ENCODE measurements around the gene MAML3. TPM values are rescaled to one million over a fixed set of nuclear protein-coding genes. Genes with fewer than 3 reads are reported as not detected.

The MAML3 gene
- total and polyA plus RNA-seq, 5 donors from 2014 or later = 0.11 to 1.1 (median 0.16) TPM; not detected in 1

GRCh38 chr4:140049024-140049848 is 104.7 kb downstream of the MAML3 start:
- peaks cover 5 to 23% (median 16%) of the 10 kb centered on the region in 4 donors for H3K4me1 Mint-ChIP-seq
- DNase-seq (peak in 2 of 3 donors; percentile 51 to 64), ATAC-seq (ENCODE audit: low read depth in 2 of 2) (peak; percentile 89 to 90)
- Histone ChIP-seq H3K27ac (ENCODE audit: insufficient read depth, low read length, poor library complexity, severe bottlenecking) (no peak overlapping the region), H3K9me3 (ENCODE audit: control insufficient read depth in 2 of 2, low read length in 2 of 2) (no peaks in the 10 kb centered on the region), H3K4me3 (ENCODE audit: low read depth, low read length) (peak overlapping the region; percentile 68), H3K36me3 (ENCODE audit: control insufficient read depth, insufficient read depth, low read length) (no peaks in the 10 kb centered on the region), H3K4me1 (ENCODE audit: control insufficient read depth, insufficient read depth, low read length, poor library complexity, severe bottlenecking) (peaks cover 16% of the 10 kb centered on the region), H3K27me3 (ENCODE audit: control insufficient read depth, insufficient read depth, low read length) (peaks cover 11% of the 10 kb centered on the region)
- peak overlapping the region; percentile 64 to 93 (median 86) for H3K27ac Mint-ChIP-seq
- peaks cover 53% of the 10 kb centered on the region for H3K27me3 Mint-ChIP-seq
- peak overlapping the region; percentile 64 to 89 (median 84) for H3K4me3 Mint-ChIP-seq
- H3K9me3 Mint-ChIP-seq = no peaks in the 10 kb centered on the region
- H3K36me3 Mint-ChIP-seq = no peaks in the 10 kb centered on the region

GRCh38 chr4:140048419-140048995 is 105.5 kb downstream of the MAML3 start:
- ATAC-seq (ENCODE audit: low read depth in 2 of 2) (no peak), DNase-seq (no peak)
- Histone ChIP-seq H3K27ac (ENCODE audit: insufficient read depth, low read length, poor library complexity, severe bottlenecking) (no peak overlapping the region), H3K36me3 (ENCODE audit: control insufficient read depth, insufficient read depth, low read length) (no peaks in the 10 kb centered on the region), H3K9me3 (ENCODE audit: control insufficient read depth in 2 of 2, low read length in 2 of 2) (no peaks in the 10 kb centered on the region), H3K27me3 (ENCODE audit: control insufficient read depth, insufficient read depth, low read length) (peaks cover 11% of the 10 kb centered on the region), H3K4me1 (ENCODE audit: control insufficient read depth, insufficient read depth, low read length, poor library complexity, severe bottlenecking) (peaks cover 16% of the 10 kb centered on the region), H3K4me3 (ENCODE audit: low read depth, low read length) (no peak overlapping the region)
- Mint-ChIP-seq H3K27ac (peak overlapping the region in 2 of 3 donors; percentile 86 to 93), H3K4me3 (peak overlapping the region in 3 of 4 donors; percentile 5 to 89 (median 85)), H3K9me3 (no peaks in the 10 kb centered on the region), H3K27me3 (peaks cover 49% of the 10 kb centered on the region), H3K4me1 (peaks cover 5 to 20% (median 16%) of the 10 kb centered on the region in 4 donors), H3K36me3 (no peaks in the 10 kb centered on the region)

- no peak overlapping the region for H3K4me3 ChIP-seq (ENCODE audit: low read depth, low read length)
- Mint-ChIP-seq H3K27me3 (peaks cover 44% of the 10 kb centered on the region), H3K4me3 (no peak overlapping the region), H3K36me3 (no peaks in the 10 kb centered on the region), H3K27ac (no peak overlapping the region), H3K9me3 (no peaks in the 10 kb centered on the region), H3K4me1 (peaks cover 5 to 20% (median 15%) of the 10 kb centered on the region in 4 donors)
- no peak overlapping the region for H3K27ac ChIP-seq (ENCODE audit: insufficient read depth, low read length, poor library complexity, severe bottlenecking)
- H3K4me1 ChIP-seq (ENCODE audit: control insufficient read depth, insufficient read depth, low read length, poor library complexity, severe bottlenecking) = peaks cover 16% of the 10 kb centered on the region
- H3K36me3 ChIP-seq (ENCODE audit: control insufficient read depth, insufficient read depth, low read length) = no peaks in the 10 kb centered on the region
- no peak for DNase-seq
- ATAC-seq (ENCODE audit: low read depth in 2 of 2) = no peak
- peaks cover 11% of the 10 kb centered on the region for H3K27me3 ChIP-seq (ENCODE audit: control insufficient read depth, insufficient read depth, low read length)
- no peaks in the 10 kb centered on the region for H3K9me3 ChIP-seq (ENCODE audit: control insufficient read depth in 2 of 2, low read length in 2 of 2)
Observed at GRCh38 chr4:140047786-140048185, 106.2 kb downstream of the MAML3 start.

DNA sequence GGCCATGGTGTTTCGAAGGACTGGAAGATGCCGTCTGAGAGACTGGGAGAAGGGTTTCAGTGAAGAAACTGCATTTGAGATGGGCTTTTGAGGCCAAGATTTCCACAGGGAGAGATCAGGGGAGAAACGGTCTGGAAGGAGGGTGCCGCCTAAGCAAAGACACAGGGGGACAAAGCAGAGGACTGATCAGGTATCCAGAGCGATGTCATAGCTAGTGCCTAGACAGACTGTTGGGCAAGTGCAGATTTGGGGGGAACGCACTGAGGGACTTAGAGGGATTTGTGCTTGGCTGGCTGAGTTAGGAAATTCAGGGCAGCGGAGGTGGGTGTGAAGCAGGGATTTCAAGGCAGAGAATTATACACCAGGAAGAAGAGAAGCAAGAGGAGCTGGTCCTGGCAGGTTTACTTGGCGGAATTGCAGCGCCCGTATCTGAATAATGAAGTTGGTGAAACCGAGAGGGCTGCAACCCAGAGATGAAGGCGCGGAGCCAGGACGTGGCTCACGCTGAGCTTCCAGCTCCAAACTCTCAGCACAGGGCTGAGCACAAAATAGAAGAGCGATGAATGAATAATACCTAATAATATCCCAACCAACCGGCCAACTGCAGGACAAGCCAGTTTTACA is 106.9 kb downstream of the MAML3 start:
- Mint-ChIP-seq H3K36me3 (no peaks in the 10 kb centered on the region), H3K4me3 (no peak overlapping the region), H3K27ac (no peak overlapping the region), H3K4me1 (peaks cover 5 to 20% (median 15%) of the 10 kb centered on the region in 4 donors), H3K27me3 (peaks cover 43% of the 10 kb centered on the region), H3K9me3 (no peaks in the 10 kb centered on the region)
- Histone ChIP-seq H3K4me3 (ENCODE audit: low read depth, low read length) (no peak overlapping the region), H3K27me3 (ENCODE audit: control insufficient read depth, insufficient read depth, low read length) (peaks cover 11% of the 10 kb centered on the region), H3K36me3 (ENCODE audit: control insufficient read depth, insufficient read depth, low read length) (no peaks in the 10 kb centered on the region), H3K4me1 (ENCODE audit: control insufficient read depth, insufficient read depth, low read length, poor library complexity, severe bottlenecking) (peaks cover 16% of the 10 kb centered on the region), H3K27ac (ENCODE audit: insufficient read depth, low read length, poor library complexity, severe bottlenecking) (no peak overlapping the region), H3K9me3 (ENCODE audit: control insufficient read depth in 2 of 2, low read length in 2 of 2) (no peaks in the 10 kb centered on the region)
- no peak for DNase-seq
- no peak for ATAC-seq (ENCODE audit: low read depth in 2 of 2)

- DNase-seq (no peak), ATAC-seq (ENCODE audit: low read depth in 2 of 2) (no peak)
- peaks cover 11% of the 10 kb centered on the region for H3K27me3 ChIP-seq (ENCODE audit: control insufficient read depth, insufficient read depth, low read length)
- no peaks in the 10 kb centered on the region for H3K36me3 ChIP-seq (ENCODE audit: control insufficient read depth, insufficient read depth, low read length)
- H3K4me1 ChIP-seq (ENCODE audit: control insufficient read depth, insufficient read depth, low read length, poor library complexity, severe bottlenecking) = peaks cover 16% of the 10 kb centered on the region
- H3K4me3 Mint-ChIP-seq = no peak overlapping the region
- peaks cover 5 to 20% (median 15%) of the 10 kb centered on the region in 4 donors for H3K4me1 Mint-ChIP-seq
- H3K4me3 ChIP-seq (ENCODE audit: low read depth, low read length) = no peak overlapping the region
- H3K27me3 Mint-ChIP-seq = peaks cover 38% of the 10 kb centered on the region
- no peaks in the 10 kb centered on the region for H3K9me3 ChIP-seq (ENCODE audit: control insufficient read depth in 2 of 2, low read length in 2 of 2)
- H3K9me3 Mint-ChIP-seq = no peaks in the 10 kb centered on the region
- H3K27ac Mint-ChIP-seq = no peak overlapping the region
- H3K36me3 Mint-ChIP-seq = no peaks in the 10 kb centered on the region
- H3K27ac ChIP-seq (ENCODE audit: insufficient read depth, low read length, poor library complexity, severe bottlenecking) = no peak overlapping the region
Observed at GRCh38 chr4:140046543-140046942, 107.4 kb downstream of the MAML3 start.

DNA sequence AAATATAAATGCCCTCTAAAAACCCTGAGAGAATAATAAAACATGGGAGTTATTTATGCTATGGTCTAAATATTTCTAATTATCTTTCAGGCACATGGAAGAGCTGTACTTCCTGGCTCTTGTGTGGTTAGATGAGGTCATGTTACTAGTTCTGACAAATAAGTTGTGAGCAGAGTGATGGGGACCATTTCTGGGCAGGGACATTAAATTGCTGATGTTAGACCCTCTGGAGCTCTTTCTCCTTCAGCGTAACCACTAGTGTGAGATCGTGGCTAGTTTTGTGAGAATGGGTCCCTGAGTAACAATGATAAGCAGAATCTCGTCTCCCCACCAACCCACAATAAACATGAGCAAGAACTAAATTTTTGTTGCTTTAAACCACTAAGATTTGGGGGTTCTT is 108.0 kb downstream of the MAML3 start:
- peaks cover 16% of the 10 kb centered on the region for H3K4me1 ChIP-seq (ENCODE audit: control insufficient read depth, insufficient read depth, low read length, poor library complexity, severe bottlenecking)
- no peak for DNase-seq
- H3K36me3 Mint-ChIP-seq = no peaks in the 10 kb centered on the region
- H3K27ac ChIP-seq (ENCODE audit: insufficient read depth, low read length, poor library complexity, severe bottlenecking) = no peak overlapping the region
- no peaks in the 10 kb centered on the region for H3K9me3 ChIP-seq (ENCODE audit: control insufficient read depth in 2 of 2, low read length in 2 of 2)
- peaks cover 11% of the 10 kb centered on the region for H3K27me3 ChIP-seq (ENCODE audit: control insufficient read depth, insufficient read depth, low read length)
- peaks cover 41% of the 10 kb centered on the region for H3K27me3 Mint-ChIP-seq
- no peak overlapping the region for H3K27ac Mint-ChIP-seq
- peaks cover 5 to 20% (median 15%) of the 10 kb centered on the region in 4 donors for H3K4me1 Mint-ChIP-seq
- ATAC-seq (ENCODE audit: low read depth in 2 of 2) = no peak
- no peaks in the 10 kb centered on the region for H3K9me3 Mint-ChIP-seq
- H3K4me3 ChIP-seq (ENCODE audit: low read depth, low read length) = no peak overlapping the region
- no peak overlapping the region for H3K4me3 Mint-ChIP-seq
- H3K36me3 ChIP-seq (ENCODE audit: control insufficient read depth, insufficient read depth, low read length) = no peaks in the 10 kb centered on the region

DNA sequence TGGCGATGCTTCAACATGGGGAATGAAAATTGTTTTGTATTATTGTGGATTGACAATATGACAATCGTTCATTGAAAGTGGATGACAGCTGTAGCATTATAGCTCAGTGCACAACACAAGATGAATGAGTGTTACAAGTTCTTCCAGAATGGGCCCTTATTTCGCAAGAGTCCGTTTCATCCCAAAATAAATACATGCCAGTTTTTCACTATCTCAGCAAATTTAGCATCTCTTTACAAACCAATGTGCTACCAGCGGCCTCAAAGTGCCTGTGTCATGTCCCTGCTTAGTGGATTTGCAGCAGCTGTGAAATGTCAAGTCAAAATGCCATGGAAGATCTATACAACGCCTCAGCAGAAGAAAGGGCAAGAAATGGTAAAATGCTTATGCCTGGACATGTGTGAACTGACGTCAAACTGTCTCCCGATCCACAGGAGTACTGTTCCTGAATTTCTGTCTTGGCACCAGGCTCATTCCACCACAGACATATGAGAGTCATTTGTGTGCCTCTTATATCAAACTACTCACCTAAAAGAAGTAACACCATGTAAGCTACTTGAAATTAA is 109.6 kb downstream of the MAML3 start:
- no peak for ATAC-seq (ENCODE audit: low read depth in 2 of 2)
- Mint-ChIP-seq H3K4me1 (peaks cover 4 to 10% (median 8%) of the 10 kb centered on the region in 4 donors), H3K27me3 (peaks cover 39% of the 10 kb centered on the region), H3K9me3 (no peaks in the 10 kb centered on the region), H3K4me3 (no peak overlapping the region), H3K36me3 (no peaks in the 10 kb centered on the region), H3K27ac (no peak overlapping the region)
- Histone ChIP-seq H3K27ac (ENCODE audit: insufficient read depth, low read length, poor library complexity, severe bottlenecking) (no peak overlapping the region), H3K27me3 (ENCODE audit: control insufficient read depth, insufficient read depth, low read length) (peaks cover 7% of the 10 kb centered on the region), H3K4me1 (ENCODE audit: control insufficient read depth, insufficient read depth, low read length, poor library complexity, severe bottlenecking) (peaks cover 7% of the 10 kb centered on the region), H3K9me3 (ENCODE audit: control insufficient read depth in 2 of 2, low read length in 2 of 2) (no peaks in the 10 kb centered on the region), H3K4me3 (ENCODE audit: low read depth, low read length) (no peak overlapping the region), H3K36me3 (ENCODE audit: control insufficient read depth, insufficient read depth, low read length) (no peaks in the 10 kb centered on the region)
- no peak for DNase-seq

Measured in CD4-positive, CD25-positive, alpha-beta regulatory T cell (primary cell).